Measurements from ENCODE around the gene RHOD. TPM values are rescaled to one million over a fixed set of nuclear protein-coding genes. Genes with fewer than 3 reads are reported as not detected.

RHOD gene, protein sequence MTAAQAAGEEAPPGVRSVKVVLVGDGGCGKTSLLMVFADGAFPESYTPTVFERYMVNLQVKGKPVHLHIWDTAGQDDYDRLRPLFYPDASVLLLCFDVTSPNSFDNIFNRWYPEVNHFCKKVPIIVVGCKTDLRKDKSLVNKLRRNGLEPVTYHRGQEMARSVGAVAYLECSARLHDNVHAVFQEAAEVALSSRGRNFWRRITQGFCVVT
- polyA plus RNA-seq, result not detected

- H3K36me3 Mint-ChIP-seq, result no peaks in the 10 kb centered on the region
- H3K4me1 Mint-ChIP-seq, result peaks cover 0 to 4% of the 10 kb centered on the region in 2 donors
- no peaks in the 10 kb centered on the region for H3K9me3 Mint-ChIP-seq
- no peak for DNase-seq
- H3K27me3 Mint-ChIP-seq (ENCODE audit: low read depth in 3 of 3), result peaks cover 7 to 11% (median 9%) of the 10 kb centered on the region in 3 donors
- peak within 1 kb of the TSS in 2 of 5 donors; percentile 21 to 46 for H3K4me3 Mint-ChIP-seq
- no peak within 1 kb of the TSS for H3K27ac Mint-ChIP-seq
These were observed at the start of gene RHOD for GRCh38 chr11:67056267-67057204. TSS of gene RHOD (plus strand) at chr11:67056847. CDS start at chr11:67056903, 56 bp downstream.

DNA sequence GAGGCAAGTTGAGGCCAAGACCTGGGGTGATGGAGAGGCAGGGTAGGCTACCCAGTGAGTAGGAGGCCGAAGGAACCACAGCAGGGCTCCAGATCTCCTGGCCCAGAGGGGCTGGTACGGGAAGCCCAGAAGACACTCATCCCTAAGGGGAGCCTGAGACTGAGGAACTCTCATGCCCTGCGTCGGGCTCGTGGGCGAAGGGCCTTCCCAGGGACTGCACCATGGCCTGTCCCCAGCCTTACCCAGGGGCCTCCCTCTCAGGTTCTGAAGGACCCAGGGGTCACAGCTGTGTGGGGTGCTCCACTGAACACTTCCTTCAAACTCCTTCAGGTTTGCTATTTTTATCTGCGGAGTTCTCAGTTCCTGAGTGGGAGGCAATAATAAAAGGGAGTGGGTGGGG, 49.5 kb upstream of the RHOD start:
- H3K4me3 Mint-ChIP-seq, result no peak overlapping the region
- DNase-seq, result no peak
- H3K27me3 Mint-ChIP-seq (ENCODE audit: low read depth in 3 of 3), result peaks cover 0 to 4% (median 0%) of the 10 kb centered on the region in 3 donors
- H3K36me3 Mint-ChIP-seq, result no peaks in the 10 kb centered on the region
- H3K9me3 Mint-ChIP-seq, result no peaks in the 10 kb centered on the region
- no peaks in the 10 kb centered on the region for H3K4me1 Mint-ChIP-seq
- H3K27ac Mint-ChIP-seq, result no peak overlapping the region

DNA sequence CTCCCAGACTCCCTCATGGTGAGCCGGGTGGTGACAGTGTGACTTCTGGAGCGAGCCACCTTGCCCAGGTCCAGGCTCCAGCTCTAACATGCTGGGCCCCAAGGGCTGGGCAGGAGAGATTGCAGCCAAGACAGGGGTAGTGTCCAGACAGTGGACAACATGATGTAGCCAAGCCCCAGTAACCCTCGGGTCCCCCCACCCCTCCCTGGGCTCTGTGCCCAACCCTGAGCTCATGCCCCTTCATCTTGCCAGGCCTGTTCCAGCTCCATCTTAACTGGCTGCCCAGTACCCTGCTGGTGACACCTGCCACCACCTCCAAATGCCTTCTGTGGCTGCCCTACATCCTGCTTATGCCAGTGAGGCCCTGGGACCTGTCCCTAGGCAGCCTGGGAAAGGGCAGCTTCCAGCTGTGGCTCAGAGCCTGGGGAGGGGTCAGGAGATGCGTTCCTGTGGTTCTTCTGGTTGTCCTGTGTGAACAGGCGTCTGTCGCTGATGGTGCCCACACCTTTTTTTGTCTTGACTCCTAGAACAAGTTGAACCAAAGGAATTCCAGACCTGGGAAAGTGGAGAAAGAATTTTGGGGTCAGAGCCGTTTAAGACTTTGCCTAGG, 46.2 kb upstream of the RHOD start:
- DNase-seq, result no peak
- H3K4me3 Mint-ChIP-seq, result no peak overlapping the region
- no peaks in the 10 kb centered on the region for H3K36me3 Mint-ChIP-seq
- H3K4me1 Mint-ChIP-seq, result no peaks in the 10 kb centered on the region
- H3K9me3 Mint-ChIP-seq, result no peaks in the 10 kb centered on the region
- no peak overlapping the region for H3K27ac Mint-ChIP-seq
- H3K27me3 Mint-ChIP-seq (ENCODE audit: low read depth in 3 of 3), result peaks cover 0 to 8% (median 2%) of the 10 kb centered on the region in 3 donors

DNA sequence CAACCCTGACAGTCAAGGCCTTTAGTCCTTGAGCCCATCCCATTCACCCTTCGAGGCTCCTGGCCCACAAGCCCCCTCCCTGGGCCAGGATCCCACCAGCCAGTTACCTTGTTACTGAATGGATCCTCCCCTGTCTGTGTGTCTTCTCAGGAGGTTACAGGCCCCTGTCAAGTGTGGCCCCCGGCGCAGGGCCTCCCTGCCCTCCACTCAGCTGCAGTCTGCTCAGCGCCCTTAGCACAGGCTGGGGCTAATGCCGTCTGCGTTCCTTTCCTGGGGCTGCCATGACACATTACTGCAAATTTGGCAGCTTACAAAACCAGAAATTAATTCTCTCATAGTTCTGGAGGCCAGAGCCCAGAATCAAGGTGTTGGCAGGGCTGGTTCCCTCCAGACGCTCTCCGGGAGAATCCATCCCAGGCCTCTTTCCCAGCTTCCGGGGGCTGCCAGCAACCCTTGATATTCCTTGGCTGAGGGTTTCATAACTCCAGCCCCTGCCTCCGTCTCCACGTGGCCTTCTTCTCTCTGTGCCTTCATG, 43.1 kb upstream of the RHOD start:
- no peak overlapping the region for H3K27ac Mint-ChIP-seq
- no peak overlapping the region for H3K4me3 Mint-ChIP-seq
- H3K36me3 Mint-ChIP-seq, result no peaks in the 10 kb centered on the region
- no peaks in the 10 kb centered on the region for H3K4me1 Mint-ChIP-seq
- DNase-seq, result no peak
- peaks cover 2 to 7% (median 3%) of the 10 kb centered on the region in 3 donors for H3K27me3 Mint-ChIP-seq (ENCODE audit: low read depth in 3 of 3)
- no peaks in the 10 kb centered on the region for H3K9me3 Mint-ChIP-seq

DNA sequence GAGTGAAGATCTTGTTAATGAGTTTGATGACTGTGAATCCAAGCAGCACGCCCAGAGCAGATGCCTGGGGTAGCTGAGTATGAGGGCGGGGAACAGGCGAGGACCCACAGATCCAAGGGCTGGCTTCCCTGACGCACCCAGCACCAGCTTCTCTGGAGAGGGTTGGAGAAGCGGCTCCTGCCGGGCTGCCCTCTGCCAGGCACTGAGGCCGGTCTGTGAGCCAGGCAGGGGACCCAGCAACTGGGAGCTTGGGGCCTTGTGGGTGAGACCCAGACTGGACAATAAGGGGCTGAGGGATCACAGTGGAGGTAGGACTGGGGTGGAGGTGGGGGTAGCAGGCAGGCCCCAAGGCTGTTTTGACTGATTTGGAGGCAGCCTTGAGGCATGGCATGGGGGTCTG, 42.3 kb upstream of the RHOD start:
- Mint-ChIP-seq H3K4me3 (no peak overlapping the region), H3K36me3 (peaks cover 0 to 3% (median 0%) of the 10 kb centered on the region in 3 donors), H3K27me3 (ENCODE audit: low read depth in 3 of 3) (peaks cover 4 to 7% (median 5%) of the 10 kb centered on the region in 3 donors), H3K9me3 (no peaks in the 10 kb centered on the region), H3K27ac (no peak overlapping the region), H3K4me1 (no peaks in the 10 kb centered on the region)
- no peak for DNase-seq

DNA sequence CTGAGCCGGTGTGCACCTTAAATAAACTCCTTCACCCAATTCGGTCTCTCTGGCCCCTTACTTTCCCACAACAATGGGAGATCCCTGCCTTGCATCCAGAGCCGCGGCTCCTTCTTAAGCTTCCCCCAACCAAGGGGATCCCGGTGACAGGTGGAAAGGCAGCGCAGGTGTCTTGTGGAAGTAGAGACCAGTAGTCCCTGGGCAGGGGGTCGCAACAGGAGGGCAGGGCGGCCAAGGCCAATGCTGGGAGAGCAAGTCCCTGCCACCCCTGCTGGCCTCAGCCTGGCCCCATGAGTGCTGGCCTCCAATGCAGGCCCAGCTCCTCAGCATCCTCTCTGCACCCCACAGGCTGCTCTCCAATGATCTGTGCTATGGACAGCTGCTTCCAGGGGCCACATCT, 41.6 kb upstream of the RHOD start:
- peaks cover 4 to 10% (median 9%) of the 10 kb centered on the region in 3 donors for H3K27me3 Mint-ChIP-seq (ENCODE audit: low read depth in 3 of 3)

DNA sequence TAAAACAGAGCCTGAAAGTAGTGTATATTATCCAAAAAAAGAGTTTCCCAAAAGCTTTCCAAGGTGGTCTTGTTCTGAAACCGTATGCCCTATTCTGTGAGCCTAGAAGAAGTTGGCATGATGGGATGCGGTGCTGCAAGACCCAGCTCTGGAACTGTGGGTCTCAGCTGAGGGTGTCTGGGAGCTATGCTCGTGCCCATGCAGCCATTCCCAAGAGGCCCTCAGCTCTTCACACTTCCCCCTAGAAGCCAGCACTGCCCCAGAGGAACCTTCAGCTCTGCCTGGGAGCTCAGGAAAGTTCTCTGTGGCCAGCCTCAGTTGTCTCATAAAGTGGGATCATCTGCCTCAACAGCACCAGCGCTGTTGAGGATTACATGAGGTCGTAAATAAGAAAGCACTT, 40.1 kb upstream of the RHOD start:
- no peak for DNase-seq
- Mint-ChIP-seq H3K27me3 (ENCODE audit: low read depth in 3 of 3) (peaks cover 7 to 19% (median 11%) of the 10 kb centered on the region in 3 donors), H3K27ac (no peak overlapping the region), H3K4me1 (no peaks in the 10 kb centered on the region), H3K9me3 (no peaks in the 10 kb centered on the region), H3K4me3 (no peak overlapping the region), H3K36me3 (peaks cover 0 to 3% (median 0%) of the 10 kb centered on the region in 3 donors)

More for the DNA sequence above, 41.6 kb upstream of the RHOD start:
- H3K36me3 Mint-ChIP-seq, result peaks cover 0 to 3% (median 0%) of the 10 kb centered on the region in 3 donors
- no peak for DNase-seq
- H3K4me3 Mint-ChIP-seq, result no peak overlapping the region
- H3K27ac Mint-ChIP-seq, result no peak overlapping the region
- H3K4me1 Mint-ChIP-seq, result no peaks in the 10 kb centered on the region
- no peaks in the 10 kb centered on the region for H3K9me3 Mint-ChIP-seq

DNA sequence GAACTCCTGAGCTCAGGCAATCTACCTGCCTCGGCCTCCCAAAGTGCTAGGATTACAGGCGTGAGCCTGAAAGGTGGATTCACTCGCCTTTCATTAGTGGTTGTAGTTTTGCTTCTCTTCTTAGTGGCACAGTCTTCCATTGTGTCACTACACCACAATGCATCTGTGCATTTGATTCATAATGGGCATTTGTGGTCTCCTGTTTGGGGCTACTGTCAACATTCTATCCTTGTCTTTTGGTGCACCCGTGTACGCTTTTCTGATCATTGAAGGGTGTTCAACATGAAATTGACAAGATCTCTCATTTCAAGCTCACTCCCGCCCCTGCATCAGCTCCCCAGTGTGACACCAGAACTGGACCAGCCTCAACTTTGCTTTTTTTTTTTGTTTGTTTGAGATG, 35.7 kb upstream of the RHOD start:
- no peak for DNase-seq
- Mint-ChIP-seq H3K9me3 (no peaks in the 10 kb centered on the region), H3K27me3 (ENCODE audit: low read depth in 3 of 3) (peaks cover 13 to 29% (median 26%) of the 10 kb centered on the region in 3 donors), H3K27ac (no peak overlapping the region), H3K36me3 (peaks cover 0 to 3% (median 0%) of the 10 kb centered on the region in 3 donors), H3K4me1 (peaks cover 26 to 31% of the 10 kb centered on the region in 2 donors), H3K4me3 (no peak overlapping the region)

DNA sequence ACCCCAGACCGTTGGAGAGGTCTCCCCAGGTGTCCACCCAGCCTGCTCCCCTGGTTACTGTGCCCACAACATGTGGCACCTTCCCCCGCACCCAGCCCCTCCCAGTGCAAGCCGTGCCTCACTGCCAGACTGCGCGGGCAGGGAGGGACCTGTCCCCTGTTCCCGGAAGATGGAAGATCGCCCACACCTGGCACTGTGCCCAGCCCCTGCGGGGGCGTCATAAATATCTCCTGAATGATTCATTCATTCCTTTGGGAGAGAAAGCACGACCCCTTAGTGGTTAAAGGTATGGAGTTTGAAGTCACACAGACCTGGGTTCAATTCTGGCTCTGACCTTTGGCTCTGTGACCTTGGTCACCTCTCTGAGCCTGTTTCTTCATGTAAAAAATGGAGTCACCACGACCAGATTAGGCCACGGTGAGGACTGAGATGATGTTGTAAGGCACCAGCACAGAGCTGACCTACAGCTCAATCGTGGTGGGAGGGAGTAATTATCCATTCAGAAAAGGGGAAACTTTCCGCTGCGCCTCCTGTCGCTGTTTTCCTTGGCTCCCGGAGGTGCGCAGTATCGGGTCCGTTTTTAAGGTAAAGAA, 34.2 kb upstream of the RHOD start:
- no peak overlapping the region for H3K27ac Mint-ChIP-seq
- no peaks in the 10 kb centered on the region for H3K9me3 Mint-ChIP-seq
- peaks cover 0 to 3% (median 0%) of the 10 kb centered on the region in 3 donors for H3K36me3 Mint-ChIP-seq
- DNase-seq, result no peak
- peak overlapping the region; percentile 58 to 84 (median 71) for H3K4me3 Mint-ChIP-seq
- H3K27me3 Mint-ChIP-seq (ENCODE audit: low read depth in 3 of 3), result peaks cover 16 to 29% (median 26%) of the 10 kb centered on the region in 3 donors
- peaks cover 26 to 31% of the 10 kb centered on the region in 2 donors for H3K4me1 Mint-ChIP-seq

DNA sequence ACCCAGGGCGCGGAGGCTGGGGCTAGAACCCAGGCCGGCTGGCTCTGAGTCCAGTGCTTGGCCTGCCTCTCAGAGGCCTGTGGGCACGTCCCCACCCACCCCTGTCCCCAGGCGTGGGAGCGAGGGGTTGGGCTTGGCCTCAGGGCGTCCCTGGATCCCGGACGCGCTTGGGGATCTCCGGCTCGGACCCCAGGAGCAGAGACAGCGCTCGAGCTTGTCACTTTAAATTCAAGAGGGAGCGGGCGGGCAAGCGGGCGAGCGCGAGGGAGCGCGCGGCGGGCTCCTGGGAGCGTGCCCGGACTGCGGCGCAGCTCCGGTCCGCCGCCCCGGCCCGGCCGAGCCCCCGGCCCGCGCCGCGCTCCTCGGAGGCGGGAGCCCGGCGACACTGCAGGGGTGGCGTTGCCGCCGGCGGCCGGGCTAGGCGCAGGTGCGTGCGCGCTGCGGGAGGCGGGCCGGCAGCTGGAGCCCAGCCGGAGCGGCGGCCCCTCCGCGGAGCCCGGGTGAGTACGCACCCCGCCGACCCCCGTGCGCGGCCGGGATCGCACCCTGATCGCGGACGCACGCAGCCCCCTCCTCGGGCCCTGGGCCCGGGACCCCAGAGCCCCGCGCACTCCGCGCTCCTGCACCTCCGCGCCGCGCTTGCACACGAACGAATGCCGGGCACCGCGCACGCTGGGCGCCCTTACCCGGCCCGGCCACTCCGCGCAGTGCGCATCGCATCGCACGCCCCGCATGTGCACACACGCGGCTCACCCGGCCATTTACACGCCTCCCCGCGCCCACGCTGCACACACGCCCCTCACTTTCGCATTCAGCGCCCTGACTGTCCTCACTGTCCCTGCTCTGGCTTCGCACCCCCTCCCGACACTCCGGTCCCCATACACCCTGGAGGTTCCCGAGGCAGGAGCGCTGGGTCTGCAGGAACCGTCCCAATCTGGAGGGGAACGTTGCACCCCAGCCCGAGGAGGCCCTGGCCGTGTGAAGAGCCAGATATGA, 33.4 kb upstream of the RHOD start, which contains the start of gene SYT12:
SYT12 (plus strand) TSS at position 174 of the 996 bp plus-strand sequence. CDS start 7,011 bp downstream, outside the sequence.
- H3K4me3 Mint-ChIP-seq, result peak within 1 kb of the TSS; percentile 67 to 84 (median 81)
- H3K36me3 Mint-ChIP-seq, result peaks cover 0 to 3% (median 0%) of the 10 kb centered on the region in 3 donors
- H3K4me1 Mint-ChIP-seq, result peaks cover 26 to 31% of the 10 kb centered on the region in 2 donors
- peaks cover 15 to 29% (median 26%) of the 10 kb centered on the region in 3 donors for H3K27me3 Mint-ChIP-seq (ENCODE audit: low read depth in 3 of 3)
- H3K27ac Mint-ChIP-seq, result no peak within 1 kb of the TSS
- H3K9me3 Mint-ChIP-seq, result no peaks in the 10 kb centered on the region
- no peak for DNase-seq

DNA sequence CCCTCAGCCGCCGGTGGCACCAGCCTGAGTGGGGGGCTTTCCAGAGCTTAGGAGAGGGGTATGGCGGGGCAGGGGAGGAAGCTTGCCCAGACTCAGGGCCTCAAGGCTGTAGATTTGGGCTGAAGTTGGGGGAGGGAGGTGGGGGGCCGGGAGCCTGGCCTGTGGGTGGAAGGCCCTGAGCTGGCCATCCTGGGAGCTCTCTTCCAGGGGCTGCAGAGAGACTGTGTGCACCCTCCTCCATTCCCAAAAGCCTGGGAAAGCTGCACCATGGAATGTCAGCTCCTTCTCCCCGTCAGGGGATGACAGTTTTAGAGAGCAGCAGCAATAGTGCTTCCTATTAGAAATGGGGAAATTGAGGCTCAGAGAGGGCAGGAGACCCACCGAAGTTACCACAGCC, 32.7 kb upstream of the RHOD start:
- Mint-ChIP-seq H3K36me3 (peaks cover 0 to under 1% (median 0%) of the 10 kb centered on the region in 3 donors), H3K4me1 (peaks cover 26 to 31% of the 10 kb centered on the region in 2 donors), H3K9me3 (no peaks in the 10 kb centered on the region), H3K4me3 (peak overlapping the region; percentile 60 to 81 (median 72)), H3K27ac (no peak overlapping the region), H3K27me3 (ENCODE audit: low read depth in 3 of 3) (peaks cover 14 to 28% (median 26%) of the 10 kb centered on the region in 3 donors)
- no peak for DNase-seq

GRCh38 chr11:67024410-67024809, 32.2 kb upstream of the RHOD start:
- peak; percentile 45 to 54 (median 48) for DNase-seq
- peak overlapping the region; percentile 30 to 69 (median 60) for H3K4me3 Mint-ChIP-seq
- H3K36me3 Mint-ChIP-seq, result no peaks in the 10 kb centered on the region
- H3K27me3 Mint-ChIP-seq (ENCODE audit: low read depth in 3 of 3), result peaks cover 10 to 28% (median 26%) of the 10 kb centered on the region in 3 donors
- peak overlapping the region in 3 of 6 donors; percentile 43 to 80 (median 53) for H3K27ac Mint-ChIP-seq
- H3K4me1 Mint-ChIP-seq, result peaks cover 26 to 31% of the 10 kb centered on the region in 2 donors
- no peaks in the 10 kb centered on the region for H3K9me3 Mint-ChIP-seq

All from immature natural killer cell (primary cell).